Ovary (tissue), 9 donors: ENCODE results near the gene NEK1. TPM values are rescaled to one million over a fixed set of nuclear protein-coding genes. Genes with fewer than 3 reads are reported as not detected.

Source experiments
- DNase-seq, 5 donors: peaks; one replicate each; pipeline ENCODE4 v3.0.0-alpha.2; 2019 to 2020
- H3K27ac ChIP-seq, 2 donors: fragments of 200-600 bp; one replicate each; pipeline versions ENCODE4 v1.5.1 to v1.8.0; 2019 to 2022
- H3K27me3 ChIP-seq: fragments of 200-600 bp; one replicate; pipeline ENCODE4 v1.8.0; 2022
- H3K36me3 ChIP-seq: fragments of 200-600 bp; sonication (generic); one replicate; pipeline ENCODE4 v1.5.1; 2019
- H3K4me1 ChIP-seq: one replicate; pipeline ENCODE4 v1.8.1; 2013; ENCODE audit warnings: mild to moderate bottlenecking, moderate library complexity; ENCODE audit not compliant: insufficient read depth
- H3K4me3 ChIP-seq: fragments of 200-600 bp; sonication (generic); one replicate; pipeline ENCODE4 v1.5.1; 2017
- H3K9me3 ChIP-seq, 2 donors: fragments of 200-600 bp in 1 of 2; sonication (generic) in 1 of 2; one replicate each; pipeline versions ENCODE4 v1.5.1 to v1.8.1; 2013 to 2019; ENCODE audit warnings: mild to moderate bottlenecking in 1 of 2, moderate library complexity in 1 of 2
- EP300 ChIP-seq: sonication (generic); formaldehyde crosslinking; IDR thresholded peaks from one replicate; pipeline ENCODE4 v1.6.1; 2017; ENCODE audit warnings: antibody characterized with exemption
- POLR2A ChIP-seq: fragments of 450-650 bp; IDR thresholded peaks from one replicate; pipeline ENCODE4 v1.6.1; 2017; ENCODE audit warnings: antibody characterized with exemption, mild to moderate bottlenecking, moderate library complexity
- WGBS, 3 donors: extraction: QIAGEN DNeasy Blood & Tissue Kit in 1 of 3; methylation state at CpG; one replicate each; pipeline versions ENCODE4 v1.1.5 to v1.1.7; 2013 to 2017; 5-methylcytosine and 5-hydroxymethylcytosine counted together
- intact Hi-C, 4 donors: fragments of 100-400 bp; cut with DNase I; formaldehyde crosslinking; loops; one replicate each; pipeline versions ENCODE4 v1.11.0 to v1.15.1; 2022 to 2023
- polyA plus RNA-seq, 2 donors: library from polyadenylated mRNA; stranded (reverse); fragments of 200-250 nt in 1 of 2; fragments of 350-450 nt in 1 of 2; fragmentation: Illumina TruSeq in 1 of 2; extraction: RNeasy Lipid Tissue Mini Kit (QIAGEN cat#74804) in 1 of 2; gene quantifications; one replicate each; pipeline ENCODE4 v1.2.3, GENCODE V29; 2013 to 2014
- total RNA-seq, 7 donors: library from RNA; depleted of rRNA in 2 of 7; stranded (reverse); fragments of >200 nt in 2 of 7; fragmentation: NEBNext Ultra II Directional in 3 of 7; extraction: Animal tissue kit (Norgen Biotek cat#: 25700) in 3 of 7; gene quantifications; one replicate each; pipeline versions ENCODE4 v1.1.0 to v1.2.4, GENCODE V29; 2016 to 2023
- TF ChIP-seq, protein P1 (sequence below), 3 donors: fragments of 450-650 bp in 2 of 3; fragments of 200-600 bp in 1 of 3; IDR thresholded peaks; one replicate each; pipeline versions ENCODE4 v1.5.1 to v1.8.0; 2016 to 2022; ENCODE audit warnings: antibody characterized with exemption in 3 of 3, mild to moderate bottlenecking in 1 of 3
- donor health status: DM: no; HTN: no; CAD: no; lungs with moderate emphysema.
- donor health status: DM: no; HTN: no; CAD: no.
- donor health status: Bipolar disorder and iron deficiency.
- donor health status: DM: yes; HTN: yes; CAD: no.
- donor health status: DM: no; HTN: no; CAD: no.
- donor health status: DM: yes; HTN: yes; CAD: no.

Gene NEK1
- total and polyA plus RNA-seq, 9 donors = 8.7 to 29.5 (median 22.0) TPM

- Histone ChIP-seq H3K27me3 (no peaks in the 10 kb centered on the region), H3K4me3 (no peak overlapping the region), H3K27ac (no peak overlapping the region), H3K36me3 (no peaks in the 10 kb centered on the region), H3K9me3 (no peaks in the 10 kb centered on the region), H3K4me1 (no peaks in the 10 kb centered on the region)
- WGBS, 3 donors = 89 to 94% (median 91%) methylated on average over 3 of the region's 3 CpGs
- intact Hi-C loops = no loop called here
- no peak for DNase-seq
- TF ChIP-seq POLR2A = no peak
- TF ChIP-seq EP300 = no peak
- TF ChIP-seq, protein P1, sequence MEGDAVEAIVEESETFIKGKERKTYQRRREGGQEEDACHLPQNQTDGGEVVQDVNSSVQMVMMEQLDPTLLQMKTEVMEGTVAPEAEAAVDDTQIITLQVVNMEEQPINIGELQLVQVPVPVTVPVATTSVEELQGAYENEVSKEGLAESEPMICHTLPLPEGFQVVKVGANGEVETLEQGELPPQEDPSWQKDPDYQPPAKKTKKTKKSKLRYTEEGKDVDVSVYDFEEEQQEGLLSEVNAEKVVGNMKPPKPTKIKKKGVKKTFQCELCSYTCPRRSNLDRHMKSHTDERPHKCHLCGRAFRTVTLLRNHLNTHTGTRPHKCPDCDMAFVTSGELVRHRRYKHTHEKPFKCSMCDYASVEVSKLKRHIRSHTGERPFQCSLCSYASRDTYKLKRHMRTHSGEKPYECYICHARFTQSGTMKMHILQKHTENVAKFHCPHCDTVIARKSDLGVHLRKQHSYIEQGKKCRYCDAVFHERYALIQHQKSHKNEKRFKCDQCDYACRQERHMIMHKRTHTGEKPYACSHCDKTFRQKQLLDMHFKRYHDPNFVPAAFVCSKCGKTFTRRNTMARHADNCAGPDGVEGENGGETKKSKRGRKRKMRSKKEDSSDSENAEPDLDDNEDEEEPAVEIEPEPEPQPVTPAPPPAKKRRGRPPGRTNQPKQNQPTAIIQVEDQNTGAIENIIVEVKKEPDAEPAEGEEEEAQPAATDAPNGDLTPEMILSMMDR (IDR thresholded peaks at IDR 0.05) = no peak
These were observed 227.6 kb downstream of the NEK1 start for GRCh38 chr4:169384779-169385178.

- Histone ChIP-seq H3K4me3 (no peak overlapping the region), H3K36me3 (no peaks in the 10 kb centered on the region), H3K27ac (no peak overlapping the region), H3K9me3 (no peaks in the 10 kb centered on the region), H3K4me1 (no peaks in the 10 kb centered on the region), H3K27me3 (no peaks in the 10 kb centered on the region)
- no peak for DNase-seq
- intact Hi-C loops = no loop called here
- TF ChIP-seq POLR2A = no peak
- TF ChIP-seq, protein P1 (IDR thresholded peaks at IDR 0.05) = no peak
- TF ChIP-seq EP300 = no peak
- 43 to 54% (median 45%) methylated on average over 3 of the region's 3 CpGs for WGBS, 3 donors
These were observed 228.7 kb downstream of the NEK1 start for GRCh38 chr4:169383724-169384123.

DNA sequence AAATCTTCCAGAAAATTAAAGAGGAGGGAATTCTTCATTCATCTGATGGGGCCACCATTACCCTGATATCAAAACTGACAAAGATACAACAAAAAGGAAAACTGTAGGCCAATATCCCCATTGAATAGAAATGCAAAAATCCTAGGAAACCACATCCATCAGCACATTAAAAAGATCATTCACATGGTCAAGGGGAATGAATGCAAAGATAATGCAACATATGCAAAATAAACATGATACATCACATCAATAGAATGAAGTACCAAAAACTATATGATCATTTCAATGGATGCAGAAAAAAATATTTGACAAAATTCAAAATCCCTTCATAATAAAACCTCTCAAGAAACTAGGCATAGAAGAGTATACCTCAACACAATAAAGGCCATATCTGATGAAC, 232.7 kb downstream of the NEK1 start:
- no peaks in the 10 kb centered on the region for H3K9me3 ChIP-seq

GRCh38 chr4:169377367-169377766, 235.0 kb downstream of the NEK1 start:
- H3K4me3 ChIP-seq = no peak overlapping the region
- H3K27me3 ChIP-seq = no peaks in the 10 kb centered on the region
- no peaks in the 10 kb centered on the region for H3K4me1 ChIP-seq
- H3K36me3 ChIP-seq = no peaks in the 10 kb centered on the region
- no peak overlapping the region for H3K27ac ChIP-seq
- H3K9me3 ChIP-seq = no peaks in the 10 kb centered on the region
- TF ChIP-seq, protein P1 (IDR thresholded peaks at IDR 0.05) = no peak
- TF ChIP-seq EP300 (no peak), POLR2A (no peak)
- DNase-seq = no peak
- intact Hi-C loops = no loop called here

More for the DNA sequence above, 232.7 kb downstream of the NEK1 start:
- no peak for TF ChIP-seq POLR2A
- no peak for TF ChIP-seq EP300
- TF ChIP-seq, protein P1 (IDR thresholded peaks at IDR 0.05) = no peak
- Histone ChIP-seq H3K4me1 (no peaks in the 10 kb centered on the region), H3K36me3 (no peaks in the 10 kb centered on the region), H3K27ac (no peak overlapping the region), H3K27me3 (no peaks in the 10 kb centered on the region), H3K4me3 (no peak overlapping the region)
- intact Hi-C loops = no loop called here
- DNase-seq = no peak

GRCh38 chr4:169376421-169376820, 236.0 kb downstream of the NEK1 start:
- no peak for TF ChIP-seq POLR2A
- TF ChIP-seq, protein P1 (IDR thresholded peaks at IDR 0.05) = no peak
- TF ChIP-seq EP300 = no peak
- WGBS, 3 donors = 79 to 86% (median 82%) methylated on average over 1 of the region's 1 CpG
- Histone ChIP-seq H3K27ac (no peak overlapping the region), H3K36me3 (no peaks in the 10 kb centered on the region), H3K4me1 (no peaks in the 10 kb centered on the region), H3K4me3 (no peak overlapping the region), H3K27me3 (no peaks in the 10 kb centered on the region), H3K9me3 (no peaks in the 10 kb centered on the region)
- no peak for DNase-seq
- intact Hi-C loops = no loop called here
